Liver (tissue), 3 donors: Measurements from ENCODE around the gene HNRNPL.

Experiments used
- CTCF ChIP-seq: fragments of 150-350 bp; IDR thresholded peaks from 2 replicates; pipeline ENCODE4 v1.5.1; 2017; ENCODE audit warnings: improper control_type of control experiment, low read depth, low read length; ENCODE audit not compliant: missing input control
- EGR1 ChIP-seq, 2 donors: IDR thresholded peaks; 2 replicates each; pipeline ENCODE4 v1.6.1; 2016 to 2018; ENCODE audit warnings: antibody characterized with exemption in 2 of 2, low read depth in 2 of 2
- GABPA ChIP-seq, 2 donors: IDR thresholded peaks in 1 of 2; conservative IDR thresholded peaks in 1 of 2; 2 replicates each; pipeline ENCODE4 v1.6.1; 2016; ENCODE audit warnings: antibody characterized with exemption in 2 of 2, mild to moderate bottlenecking in 1 of 2, moderate library complexity in 1 of 2
- HNF4A ChIP-seq, 2 donors: conservative IDR thresholded peaks; 2 replicates each; pipeline ENCODE4 v1.6.1; 2016; ENCODE audit warnings: antibody characterized with exemption in 2 of 2, mild to moderate bottlenecking in 2 of 2
- JUND ChIP-seq, 2 donors: IDR thresholded peaks; 2 replicates each; pipeline ENCODE4 v1.6.1; 2016; ENCODE audit warnings: antibody characterized with exemption in 2 of 2
- RAD21 ChIP-seq, 2 donors: IDR thresholded peaks; 2 replicates each; pipeline ENCODE4 v1.6.1; 2016; ENCODE audit warnings: antibody characterized with exemption in 2 of 2, mild to moderate bottlenecking in 2 of 2
- REST ChIP-seq: IDR thresholded peaks from 2 replicates; pipeline ENCODE4 v1.6.1; 2016; ENCODE audit warnings: antibody characterized with exemption, mild to moderate bottlenecking
- RXRA ChIP-seq, 2 donors: IDR thresholded peaks; 2 replicates each; pipeline ENCODE4 v1.6.1; 2017 to 2018; ENCODE audit warnings: antibody characterized with exemption in 2 of 2, mild to moderate bottlenecking in 1 of 2
- TAF1 ChIP-seq: conservative IDR thresholded peaks from 2 replicates; pipeline ENCODE4 v1.6.1; 2016; ENCODE audit warnings: antibody characterized with exemption, mild to moderate bottlenecking
- YY1 ChIP-seq: IDR thresholded peaks from 2 replicates; pipeline ENCODE4 v1.6.1; 2016; ENCODE audit warnings: antibody characterized with exemption, mild to moderate bottlenecking
- ZBTB33 ChIP-seq: IDR thresholded peaks from 2 replicates; pipeline ENCODE4 v1.6.1; 2016; ENCODE audit warnings: antibody characterized with exemption
- TF ChIP-seq, protein P1 (sequence below): IDR thresholded peaks from 2 replicates; pipeline ENCODE4 v1.6.1; 2016; ENCODE audit warnings: antibody characterized with exemption
- TF ChIP-seq, protein P2 (sequence below): IDR thresholded peaks from 2 replicates; pipeline ENCODE4 v1.6.1; 2016; ENCODE audit warnings: antibody characterized with exemption
- donor health status: healthy.
- donor health status: healthy.

DNA sequence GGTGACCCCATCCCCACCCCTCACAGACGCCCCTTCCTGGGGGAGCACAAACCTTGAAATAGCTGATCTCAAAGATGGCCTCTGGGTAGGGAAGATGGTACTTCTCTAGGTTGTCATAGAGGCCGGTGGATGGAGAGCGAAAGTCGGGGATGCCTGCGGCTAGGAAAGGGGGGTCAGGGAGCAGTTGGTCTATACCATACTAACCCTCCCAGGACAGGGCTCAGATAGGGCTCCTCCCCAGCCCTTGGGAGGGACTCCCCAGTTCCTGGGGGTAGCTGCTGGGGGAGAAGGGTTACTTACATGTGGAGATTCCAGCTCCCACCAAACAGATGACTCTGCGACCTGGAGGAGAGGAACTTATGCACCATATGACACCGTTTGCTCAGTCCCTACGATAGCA, 40.0 kb upstream of the HNRNPL start:
- TF ChIP-seq, protein P1, sequence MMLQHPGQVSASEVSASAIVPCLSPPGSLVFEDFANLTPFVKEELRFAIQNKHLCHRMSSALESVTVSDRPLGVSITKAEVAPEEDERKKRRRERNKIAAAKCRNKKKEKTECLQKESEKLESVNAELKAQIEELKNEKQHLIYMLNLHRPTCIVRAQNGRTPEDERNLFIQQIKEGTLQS = no peak
- no peak for TF ChIP-seq REST
- no peak for TF ChIP-seq CTCF
- TF ChIP-seq YY1 = no peak
- TF ChIP-seq RXRA (IDR thresholded peaks at IDR 0.05) = no peak
- no peak for TF ChIP-seq TAF1
- TF ChIP-seq HNF4A (conservative IDR thresholded peaks at IDR 0.05) = no peak
- TF ChIP-seq ZBTB33 = no peak
- TF ChIP-seq, protein P2, sequence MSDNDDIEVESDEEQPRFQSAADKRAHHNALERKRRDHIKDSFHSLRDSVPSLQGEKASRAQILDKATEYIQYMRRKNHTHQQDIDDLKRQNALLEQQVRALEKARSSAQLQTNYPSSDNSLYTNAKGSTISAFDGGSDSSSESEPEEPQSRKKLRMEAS = no peak
- no peak for TF ChIP-seq EGR1 (IDR thresholded peaks at IDR 0.05; ENCODE audit: low read depth in 2 of 2)
- TF ChIP-seq GABPA (IDR thresholded peaks at IDR 0.05 in 1 of 2, conservative IDR thresholded peaks at IDR 0.05 in 1 of 2) = no peak
- no peak for TF ChIP-seq JUND (IDR thresholded peaks at IDR 0.05)
- TF ChIP-seq RAD21 (IDR thresholded peaks at IDR 0.05) = no peak
